ENCODE measurements around the gene IFI27.
"Not testable (repeated sequence)": the region's sequence is repeated elsewhere in the genome, so short reads cannot be mapped to it uniquely, and the experiment has no call there.

The IFI27 gene

DNA sequence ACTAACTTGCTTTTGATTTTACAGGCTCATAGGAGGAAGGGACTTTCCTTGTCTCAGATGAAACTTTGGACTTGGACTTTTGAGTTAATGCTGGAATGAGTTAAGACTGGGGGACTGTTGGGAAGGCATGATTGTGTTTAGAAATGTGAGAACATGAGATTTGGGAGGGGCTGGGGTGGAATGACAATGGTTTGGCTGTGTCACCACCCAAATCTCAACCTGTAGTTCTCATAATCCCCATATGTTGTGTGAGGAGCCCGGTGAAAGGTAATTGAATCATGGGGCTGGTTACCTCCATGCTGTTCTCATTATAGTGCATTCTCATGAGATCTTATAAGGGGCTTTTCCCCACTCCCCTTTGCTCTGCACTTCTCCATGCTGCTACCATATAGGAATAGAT is 45.6 kb downstream of the IFI27 start:
- not testable (repeated sequence) for DNase-seq (ENCODE audit: low read depth)

DNA sequence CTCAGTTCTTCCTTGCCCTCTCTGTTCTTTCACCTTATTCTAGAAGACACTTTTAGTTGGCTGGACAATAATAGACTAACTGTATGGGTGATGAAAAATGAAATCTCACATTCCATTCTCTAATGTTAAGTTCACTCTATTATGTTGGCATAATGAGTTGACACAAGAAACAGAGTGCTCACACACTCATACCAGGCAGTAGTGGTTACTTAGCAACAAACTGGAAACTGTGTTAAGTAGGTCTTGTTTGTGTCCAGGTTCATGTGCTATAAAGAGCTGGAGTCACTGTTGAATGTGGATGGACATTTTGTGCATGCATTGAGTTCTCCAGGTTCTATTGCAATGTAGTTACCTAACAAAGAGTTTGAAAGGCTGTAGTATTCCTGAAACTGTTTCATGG is 46.7 kb downstream of the IFI27 start:
- DNase-seq (ENCODE audit: low read depth): no peak

DNA sequence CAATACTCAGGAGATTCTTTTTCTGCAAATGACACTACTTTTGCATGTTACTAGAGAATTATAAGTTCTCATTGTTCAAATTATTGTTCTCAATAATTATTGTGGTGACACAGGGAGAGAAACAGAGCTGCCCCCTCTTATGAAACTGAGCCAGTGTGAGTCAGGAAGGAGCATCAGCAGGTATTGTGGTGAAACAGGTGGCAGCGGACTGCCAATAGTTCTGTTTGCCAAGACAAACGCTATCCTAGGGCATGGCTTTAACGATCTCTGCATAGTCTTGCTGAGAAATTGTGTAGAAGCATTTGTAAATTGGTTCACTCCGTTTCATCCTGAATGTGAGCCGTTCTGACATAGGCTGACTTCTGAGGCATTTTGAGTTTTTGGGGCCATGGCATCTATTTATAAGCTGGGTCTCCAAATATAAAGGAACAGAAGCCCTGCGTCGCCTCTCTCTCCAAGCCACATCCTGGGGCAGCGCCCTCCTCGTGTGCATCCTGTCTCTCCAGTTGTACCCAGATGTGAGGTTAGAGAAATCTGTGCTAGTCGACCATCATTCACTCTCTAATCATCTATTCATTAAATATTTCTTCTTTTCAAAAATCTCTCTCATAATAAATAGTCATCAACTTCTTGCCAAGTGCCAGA is 47.8 kb downstream of the IFI27 start:
- DNase-seq (ENCODE audit: low read depth): no peak

DNA sequence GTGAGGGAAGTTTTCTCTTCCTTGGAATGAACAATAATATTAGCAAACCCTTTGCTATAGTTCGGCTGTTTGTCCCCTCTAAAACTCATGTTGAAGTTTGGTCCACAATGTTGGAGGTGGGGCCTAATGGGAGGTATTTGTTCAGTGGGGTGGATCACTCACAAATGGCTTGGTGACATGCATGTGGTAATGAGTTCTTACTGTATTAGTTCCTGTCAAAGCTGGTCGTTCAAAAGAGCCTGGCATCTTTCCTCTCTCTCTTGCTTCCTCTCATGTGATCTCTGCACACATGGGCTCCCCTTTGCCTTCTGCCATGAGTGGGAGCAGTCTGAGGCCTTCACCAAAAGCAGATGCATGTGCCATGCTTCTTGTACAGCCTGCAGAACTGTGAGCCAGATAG is 50.5 kb downstream of the IFI27 start:
- DNase-seq (ENCODE audit: low read depth): no peak

DNA sequence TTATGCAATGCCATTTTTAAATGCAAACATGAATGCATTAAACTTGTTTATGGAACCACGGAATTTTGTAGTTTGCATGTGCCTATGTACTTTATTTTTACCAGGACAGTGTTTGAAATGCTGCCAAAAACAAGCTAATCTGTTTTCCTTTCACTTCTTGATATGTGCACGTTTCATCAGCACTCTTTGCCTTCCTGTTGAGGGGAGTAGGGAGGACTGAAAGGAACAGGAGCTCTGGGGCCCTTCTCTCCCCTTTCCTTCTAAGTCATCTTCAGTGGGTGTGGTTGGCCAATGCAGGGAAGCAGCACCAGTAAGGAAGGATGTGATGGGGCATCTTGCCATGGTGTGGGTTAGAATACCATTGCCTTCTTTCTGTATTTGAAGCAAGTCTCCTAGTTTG is 51.4 kb downstream of the IFI27 start:
- DNase-seq (ENCODE audit: low read depth): no peak

DNA sequence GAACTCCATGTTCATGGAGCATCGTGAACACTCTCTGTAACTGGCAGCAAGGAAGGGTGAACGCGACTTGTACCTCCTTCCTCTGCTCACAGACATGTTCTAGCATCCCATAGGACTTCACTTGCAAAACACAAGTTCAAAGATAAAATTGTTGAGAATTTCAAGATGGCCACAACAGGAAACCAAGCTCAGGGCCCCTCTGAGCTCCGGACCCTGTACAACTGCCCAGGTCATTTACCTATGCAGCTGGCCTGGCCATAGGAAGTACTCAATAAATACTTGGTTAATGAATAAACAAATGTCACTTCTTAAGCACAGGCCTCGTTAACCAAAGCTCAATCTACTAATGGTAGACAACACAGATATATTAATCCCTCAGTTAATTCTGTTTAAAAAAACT is 51.9 kb downstream of the IFI27 start:
- no peak for DNase-seq (ENCODE audit: low read depth)

DNA sequence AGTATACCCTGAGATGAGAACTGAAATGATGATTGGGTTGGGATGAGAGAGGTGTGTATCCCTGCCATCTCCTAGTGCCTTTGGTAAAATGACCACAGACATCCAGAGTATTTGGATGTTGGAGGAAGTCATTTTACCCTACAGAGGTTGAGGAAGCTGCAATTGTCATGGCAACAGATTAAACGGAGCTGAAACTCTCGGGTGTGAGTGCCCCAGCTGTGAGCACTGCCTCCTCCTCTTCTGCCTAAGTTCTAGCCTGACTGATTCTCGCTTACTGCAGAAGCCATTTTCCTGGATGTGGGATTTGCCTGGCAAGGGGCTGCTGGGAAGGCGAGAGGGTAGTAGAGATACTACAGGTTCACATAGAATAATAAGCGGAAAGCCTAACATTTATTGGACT is 53.3 kb downstream of the IFI27 start:
- DNase-seq (ENCODE audit: low read depth): no peak

DNA sequence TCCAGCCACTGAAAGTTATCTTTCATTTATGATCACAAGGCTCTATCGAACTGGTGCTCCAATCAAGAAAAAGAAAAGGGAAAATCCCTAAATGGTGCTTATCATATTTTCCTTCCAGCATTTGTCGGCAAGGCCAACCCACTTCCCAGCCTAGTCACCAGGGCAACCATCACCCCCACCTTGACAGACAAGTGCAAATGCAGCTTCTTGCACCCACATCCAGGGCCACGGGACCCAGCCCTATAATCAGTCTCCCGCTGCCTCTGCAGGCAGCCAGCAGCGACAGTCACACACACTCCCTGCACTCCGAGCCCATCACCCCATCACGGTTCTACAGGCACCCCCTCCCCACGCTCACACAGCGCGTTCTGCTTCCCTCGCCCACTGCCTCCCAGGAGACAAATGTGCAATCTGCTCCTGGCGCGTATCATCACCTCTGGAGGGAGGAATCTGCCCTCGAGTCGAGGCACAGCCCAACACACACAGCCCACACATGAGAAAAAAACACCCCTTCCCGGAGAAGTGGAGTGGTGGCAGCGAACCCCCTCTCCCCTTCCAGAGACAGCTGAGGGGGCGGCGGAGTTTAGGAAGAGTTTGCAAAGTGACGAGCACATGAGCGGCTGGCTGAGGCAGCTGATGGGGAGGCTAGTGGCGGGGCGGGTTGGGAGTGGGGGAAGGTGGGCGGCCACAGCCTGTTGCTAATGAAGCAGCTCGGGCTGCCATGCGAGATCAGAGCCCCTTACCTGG is 54.3 kb downstream of the IFI27 start:
- DNase-seq (ENCODE audit: low read depth): no peak

DNA sequence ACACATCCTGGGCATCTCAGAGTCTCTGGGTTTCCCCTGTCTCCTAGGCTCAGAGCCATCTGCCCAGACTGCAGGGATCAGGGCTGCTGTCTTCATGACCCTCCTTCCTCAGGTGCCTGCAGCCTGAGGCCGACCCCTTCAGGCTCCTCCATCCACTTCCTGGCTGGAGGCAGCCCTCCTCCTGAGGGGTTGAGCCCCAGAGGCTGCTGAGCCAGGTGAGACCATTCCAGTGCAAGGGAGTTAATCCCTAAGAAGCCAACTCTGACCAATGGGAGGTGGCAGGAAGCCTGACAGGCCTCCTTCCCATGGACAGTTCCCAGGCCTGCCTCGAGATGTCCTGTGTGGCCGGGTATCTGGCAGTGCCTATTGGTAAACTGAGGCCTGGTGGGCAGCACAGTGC is 55.2 kb downstream of the IFI27 start:
- no peak for DNase-seq (ENCODE audit: low read depth)
